ENCODE results near the gene IMMP1L.

DNA sequence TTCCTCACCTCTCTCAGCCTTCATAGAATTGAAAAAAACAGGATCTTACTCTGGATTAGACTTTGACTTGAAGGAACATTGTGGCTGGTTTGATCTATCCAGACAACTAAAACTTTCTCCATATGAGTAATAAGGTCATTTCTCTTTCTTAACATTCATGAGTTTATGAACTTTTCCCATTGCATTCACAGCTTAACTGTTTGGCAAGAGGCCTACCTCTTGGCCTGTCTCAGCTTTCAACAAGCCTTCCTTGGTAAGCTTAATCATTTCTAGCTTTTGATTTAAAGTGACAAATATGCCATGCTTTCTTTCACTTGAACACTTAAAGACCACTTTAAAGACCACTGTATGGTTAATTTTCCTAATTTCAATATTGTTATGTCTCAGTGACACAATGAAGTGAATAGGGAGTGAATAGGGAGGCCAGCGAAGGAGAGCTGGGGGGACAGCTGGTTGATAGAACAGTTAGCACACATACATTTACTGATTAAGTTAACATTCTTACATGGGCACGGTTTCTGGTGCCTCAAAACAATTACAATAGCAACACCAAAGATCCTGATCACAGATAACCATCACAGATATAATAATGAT lies 17.0 kb downstream of the IMMP1L start:
- no peak for TF ChIP-seq POLR2A (IDR thresholded peaks at IDR 0.05)
- TF ChIP-seq, protein P1, sequence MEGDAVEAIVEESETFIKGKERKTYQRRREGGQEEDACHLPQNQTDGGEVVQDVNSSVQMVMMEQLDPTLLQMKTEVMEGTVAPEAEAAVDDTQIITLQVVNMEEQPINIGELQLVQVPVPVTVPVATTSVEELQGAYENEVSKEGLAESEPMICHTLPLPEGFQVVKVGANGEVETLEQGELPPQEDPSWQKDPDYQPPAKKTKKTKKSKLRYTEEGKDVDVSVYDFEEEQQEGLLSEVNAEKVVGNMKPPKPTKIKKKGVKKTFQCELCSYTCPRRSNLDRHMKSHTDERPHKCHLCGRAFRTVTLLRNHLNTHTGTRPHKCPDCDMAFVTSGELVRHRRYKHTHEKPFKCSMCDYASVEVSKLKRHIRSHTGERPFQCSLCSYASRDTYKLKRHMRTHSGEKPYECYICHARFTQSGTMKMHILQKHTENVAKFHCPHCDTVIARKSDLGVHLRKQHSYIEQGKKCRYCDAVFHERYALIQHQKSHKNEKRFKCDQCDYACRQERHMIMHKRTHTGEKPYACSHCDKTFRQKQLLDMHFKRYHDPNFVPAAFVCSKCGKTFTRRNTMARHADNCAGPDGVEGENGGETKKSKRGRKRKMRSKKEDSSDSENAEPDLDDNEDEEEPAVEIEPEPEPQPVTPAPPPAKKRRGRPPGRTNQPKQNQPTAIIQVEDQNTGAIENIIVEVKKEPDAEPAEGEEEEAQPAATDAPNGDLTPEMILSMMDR (IDR thresholded peaks at IDR 0.05): no peak

Measured in breast epithelium (tissue), 3 donors.